Renal pelvis (tissue), 4 donors: ENCODE measurements around the gene THRB. TPM values are rescaled to one million over a fixed set of nuclear protein-coding genes. Genes with fewer than 3 reads are reported as not detected.

Source experiments
- DNase-seq: peaks from one replicate; pipeline ENCODE4 v3.0.0-alpha.2; 2013
- polyA plus RNA-seq, 3 donors: library from polyadenylated mRNA; unstranded; fragments of 120-200 nt; gene quantifications; one replicate each; pipeline ENCODE4 v1.2.1, GENCODE V29; 2013; ENCODE audit not compliant: insufficient read length in 3 of 3

Gene THRB
- polyA plus RNA-seq, 3 donors, result 23.3 to 35.9 (median 29.4) TPM

DNA sequence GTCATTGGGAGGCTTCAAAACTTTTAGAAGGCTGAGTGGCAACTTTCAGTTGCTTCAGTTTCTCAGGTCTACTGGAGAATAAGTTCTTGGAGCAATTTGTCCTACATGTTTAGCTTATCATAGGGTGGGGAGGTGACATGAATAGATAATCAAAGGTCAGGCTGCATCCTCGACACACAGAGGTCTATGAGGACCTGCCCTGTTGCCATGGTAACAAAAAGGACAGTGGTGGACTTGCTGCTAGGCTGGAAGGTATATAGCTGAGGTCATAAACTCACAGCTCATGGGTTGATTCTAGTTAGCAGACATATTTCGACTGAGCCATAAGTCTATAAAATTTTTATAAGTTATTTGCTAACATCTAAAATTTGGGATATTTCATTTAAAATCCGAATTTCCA, 267.0 kb downstream of the THRB start:
- DNase-seq, result no peak

DNA sequence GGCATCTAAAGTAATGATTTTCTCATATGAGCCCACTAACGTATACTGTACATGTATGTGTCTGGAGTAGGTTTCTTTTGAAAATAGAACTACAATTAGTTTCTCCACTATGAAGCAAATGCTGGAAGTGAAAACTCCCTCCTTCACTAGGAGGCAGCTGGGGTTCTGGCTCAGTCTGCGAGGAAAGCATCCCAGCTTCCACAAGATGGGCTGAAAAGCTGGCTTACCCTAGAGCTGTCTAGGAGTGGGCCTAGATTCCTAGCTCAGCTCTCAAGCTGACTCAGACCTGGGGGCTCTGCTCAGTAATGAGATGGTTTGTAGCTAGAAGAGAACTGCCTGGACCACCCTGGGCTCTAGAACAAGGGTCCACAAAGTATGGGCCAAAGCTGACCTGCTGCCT, 268.3 kb downstream of the THRB start:
- DNase-seq, result no peak

- DNase-seq, result no peak
Measured at GRCh38 chr3:24225385-24225950, 269.2 kb downstream of the THRB start.

DNA sequence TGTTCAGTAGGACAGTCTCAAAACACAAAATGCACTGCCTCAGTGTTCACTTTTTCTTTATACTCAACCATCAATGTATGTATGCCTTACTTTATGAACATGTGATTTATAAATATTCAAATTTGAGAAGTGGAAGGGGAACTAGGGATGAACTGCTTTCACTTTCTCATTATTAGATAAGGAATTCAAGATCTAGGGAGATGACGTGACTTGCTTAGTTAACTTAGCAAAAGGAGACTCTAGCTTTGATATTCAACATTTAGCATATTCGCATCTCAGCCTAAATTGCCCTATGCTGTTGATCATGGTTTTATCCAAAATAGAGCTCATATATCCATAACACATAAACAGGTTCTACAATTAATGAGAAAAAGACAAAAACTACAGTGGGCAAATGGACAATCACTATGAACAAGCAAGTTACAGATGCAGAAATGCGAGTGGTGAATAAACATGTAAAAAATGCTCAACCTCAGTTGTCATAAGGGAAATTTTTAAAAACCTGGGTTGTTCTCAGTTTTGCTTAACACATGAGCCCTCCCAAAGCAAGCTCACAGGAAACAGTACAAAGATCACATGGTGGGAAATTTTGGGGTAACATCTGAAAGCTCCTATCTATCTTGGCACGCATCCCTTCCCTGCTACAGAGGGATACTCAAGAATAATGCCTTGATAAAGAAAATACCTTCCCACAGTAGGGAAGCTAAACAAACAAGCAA, 269.8 kb downstream of the THRB start:
- DNase-seq, result no peak

DNA sequence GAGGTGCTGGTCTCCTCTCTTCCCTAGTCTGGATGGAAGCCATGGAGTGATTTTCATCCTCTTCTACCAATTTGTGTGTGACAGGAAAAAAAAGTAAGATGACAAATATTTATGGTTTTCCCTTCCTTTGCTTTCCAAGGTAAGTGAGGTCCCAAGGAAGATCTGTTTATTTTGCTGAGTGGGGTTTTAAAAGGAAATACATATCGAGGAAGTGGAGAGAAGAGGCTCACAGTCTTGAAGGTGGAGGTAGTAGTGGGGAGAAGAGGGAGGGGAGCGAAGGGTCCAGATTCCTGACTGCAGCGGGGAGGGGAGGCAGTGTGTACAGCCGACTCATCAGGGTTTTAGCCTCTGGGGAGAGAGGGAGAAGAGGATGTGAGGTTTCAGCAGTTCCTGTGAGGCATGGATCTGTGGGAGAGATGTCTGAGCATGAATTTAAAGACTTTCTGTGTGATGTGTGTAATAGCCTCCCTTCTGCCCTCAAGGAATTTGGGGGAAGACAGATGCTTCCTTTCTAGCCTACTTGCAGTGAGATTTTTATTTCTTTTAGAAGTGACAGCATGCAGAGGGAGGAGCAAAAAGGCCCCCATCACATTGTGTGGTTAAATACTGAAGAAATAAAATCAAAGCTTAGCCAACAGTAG, 272.4 kb downstream of the THRB start:
- DNase-seq, result no peak

DNA sequence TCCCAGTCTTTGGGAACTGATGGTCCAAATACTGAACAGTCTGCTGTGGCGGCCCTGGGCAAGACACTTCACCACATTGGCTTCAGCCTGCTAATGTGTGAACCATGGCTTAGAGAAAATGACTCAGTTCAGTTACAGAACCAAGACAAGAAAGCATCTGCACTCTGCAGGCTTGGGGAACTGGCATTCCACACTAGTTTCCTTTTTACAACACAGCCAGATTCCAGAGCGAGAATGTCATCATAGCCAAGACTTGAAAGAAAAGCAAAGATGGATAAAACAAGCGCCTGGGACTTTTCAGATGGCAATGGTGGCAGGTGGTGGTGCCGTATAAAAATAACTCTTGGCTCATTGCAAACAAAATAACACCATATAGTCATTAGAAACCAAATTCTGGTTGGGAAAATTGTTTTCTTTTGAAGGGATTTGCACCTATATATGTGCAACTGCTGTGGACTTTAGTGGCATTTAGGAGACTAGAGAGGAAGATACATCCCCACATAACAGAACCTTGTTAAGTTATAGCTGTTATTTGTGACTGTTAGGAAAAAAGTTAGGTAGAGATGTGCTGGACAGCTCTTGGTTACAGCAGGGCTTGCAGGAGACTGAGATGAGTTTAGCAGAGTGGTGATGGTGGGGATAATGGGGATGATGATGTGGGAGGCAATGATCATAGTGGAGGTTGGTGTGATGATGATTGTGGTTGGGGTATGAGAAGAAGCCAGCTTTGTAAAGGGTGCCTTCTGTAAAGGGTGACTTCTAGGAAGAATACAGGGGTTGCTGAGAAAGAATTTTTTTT, 273.6 kb downstream of the THRB start:
- no peak for DNase-seq

DNA sequence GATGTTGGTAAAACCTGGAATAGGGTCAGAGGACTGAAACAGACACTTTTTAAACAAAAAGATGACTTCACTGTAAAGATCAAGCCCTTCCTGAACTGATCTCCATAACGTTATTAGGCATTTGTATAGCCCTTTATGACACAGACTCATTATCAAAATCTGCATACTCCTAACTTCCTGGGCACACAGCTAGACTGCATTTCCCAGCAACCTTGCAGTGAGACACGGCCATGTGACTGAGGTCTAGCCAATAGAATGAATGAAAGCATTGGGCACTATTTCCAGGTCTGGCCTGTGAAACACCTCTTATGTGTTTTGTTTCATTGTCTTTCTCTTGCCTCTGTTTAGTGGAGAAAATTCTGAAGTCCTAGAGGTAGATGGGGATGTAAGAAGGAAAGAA, 279.1 kb downstream of the THRB start:
- DNase-seq, result no peak

DNA sequence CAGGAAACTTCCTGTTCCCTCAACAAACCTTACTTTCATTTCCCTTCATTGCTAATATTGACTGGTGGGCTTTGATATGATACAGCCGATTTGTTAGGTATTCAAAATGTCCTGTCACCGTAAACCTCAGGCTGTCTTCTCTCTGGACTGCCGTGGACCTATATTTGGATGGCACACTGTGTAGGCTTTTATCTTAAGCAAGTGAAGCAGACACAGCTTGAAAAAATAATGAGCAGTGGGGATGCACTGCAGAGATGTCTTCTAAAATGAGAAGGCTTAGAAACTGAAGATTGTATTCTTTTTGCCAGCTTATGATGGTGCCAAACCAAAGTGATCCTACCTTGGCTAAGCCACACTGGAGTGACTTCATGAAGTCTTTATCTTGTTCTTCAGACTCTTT, 283.3 kb downstream of the THRB start:
- no peak for DNase-seq

DNA sequence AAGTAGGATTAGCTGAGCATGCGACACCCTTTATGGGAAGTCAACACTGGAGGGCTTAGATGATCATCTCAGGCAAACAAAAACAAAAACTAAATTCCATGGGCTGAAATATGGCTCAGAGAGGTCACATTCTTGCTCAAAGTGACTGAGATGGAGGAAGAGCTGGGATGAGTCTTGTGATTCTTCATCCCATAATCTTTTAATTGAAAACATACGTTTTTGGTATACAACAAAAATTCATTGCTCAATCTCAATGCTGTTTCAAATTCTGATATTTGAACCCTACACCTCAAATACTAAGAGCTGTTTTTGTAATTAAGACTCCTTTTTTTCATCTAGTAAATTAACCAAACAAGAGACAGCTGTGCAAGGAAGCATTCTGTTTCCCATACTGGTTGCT, 292.6 kb downstream of the THRB start:
- no peak for DNase-seq

GRCh38 chr3:24201301-24201700, 293.3 kb downstream of the THRB start:
- DNase-seq, result no peak

GRCh38 chr3:24199775-24200247, 294.8 kb downstream of the THRB start:
- DNase-seq, result no peak

DNA sequence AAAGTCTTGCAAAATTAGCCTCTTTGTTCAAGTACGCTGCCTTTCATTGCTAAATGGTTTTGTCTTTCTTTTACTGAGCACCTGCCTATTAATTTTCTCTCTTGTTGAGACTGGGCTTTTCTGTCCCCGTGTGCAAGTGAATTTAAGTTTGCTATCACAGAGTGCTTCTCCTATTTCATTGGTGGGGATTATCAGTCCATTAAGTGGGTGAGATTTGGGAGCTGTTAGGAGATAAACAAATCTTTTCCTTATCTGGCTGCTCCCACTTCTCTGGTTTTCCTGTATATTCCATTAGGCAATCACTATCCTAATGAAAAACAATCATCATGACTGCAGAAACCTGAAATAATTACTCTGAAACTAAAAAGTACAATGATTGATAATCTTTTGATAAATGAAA, 295.4 kb downstream of the THRB start:
- no peak for DNase-seq

- DNase-seq, result no peak
Measured at GRCh38 chr3:24198728-24199127, 295.9 kb downstream of the THRB start.

DNA sequence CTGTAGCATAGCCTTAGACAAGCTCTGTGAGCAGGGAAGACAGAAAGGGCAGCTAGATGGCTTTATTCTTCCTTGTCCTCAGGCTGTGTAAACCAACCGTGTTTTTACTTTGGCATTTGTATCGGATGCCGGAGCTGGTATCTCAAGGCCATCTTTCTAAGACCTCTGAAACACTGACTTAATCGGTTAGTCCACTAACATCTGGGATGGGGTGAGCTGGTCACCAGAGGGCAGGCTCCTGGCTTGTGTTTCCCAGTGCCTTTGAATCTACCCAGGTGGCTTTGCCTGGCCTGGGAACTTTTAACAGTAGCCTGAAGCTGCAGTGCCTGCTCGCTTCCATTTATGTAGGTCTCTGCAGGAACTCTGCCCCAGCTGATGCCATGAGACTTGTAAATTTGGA, 296.8 kb downstream of the THRB start:
- no peak for DNase-seq

- DNase-seq, result no peak
Measured at GRCh38 chr3:24196526-24196925, 298.1 kb downstream of the THRB start.

GRCh38 chr3:24195504-24196230, 299.0 kb downstream of the THRB start:
- no peak for DNase-seq

GRCh38 chr3:24192469-24193056, 302.1 kb downstream of the THRB start:
- no peak for DNase-seq

- peak; percentile 4 for DNase-seq
Measured at GRCh38 chr3:24191801-24192403, 302.7 kb downstream of the THRB start.

DNA sequence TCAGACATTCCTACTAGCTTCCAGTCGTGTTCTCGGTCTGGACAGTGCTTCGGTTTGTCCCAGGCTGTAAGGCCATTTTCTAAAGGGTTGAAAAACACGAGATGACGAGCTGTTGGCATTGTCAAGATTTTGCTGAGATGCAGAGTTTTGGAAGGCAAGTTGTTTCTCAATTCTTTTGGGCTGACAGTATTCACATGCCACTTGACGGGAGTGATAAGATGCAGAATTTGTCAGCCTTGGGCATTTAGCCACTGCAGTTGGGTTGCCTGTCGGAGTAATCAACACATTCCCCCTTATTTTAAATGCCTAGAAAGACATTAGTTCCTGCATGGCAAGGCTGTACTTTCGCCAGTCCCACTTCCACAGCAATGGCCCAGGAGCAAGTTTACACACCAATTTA, 304.4 kb downstream of the THRB start:
- DNase-seq, result no peak

GRCh38 chr3:24185738-24186384, 308.8 kb downstream of the THRB start:
- DNase-seq, result peak; percentile 27
